PFSK-1 (cell line): ENCODE data around the gene MAPK8IP1.

Experiments used
- FOXP2 ChIP-seq: optimal IDR thresholded peaks from 2 replicates; pipeline ENCODE3; 2011; ENCODE audit warnings: borderline replicate concordance, control low read depth, inconsistent platforms; ENCODE audit not compliant: insufficient read depth; ENCODE audit errors: extremely low read length, extremely low read depth
- POLR2AphosphoS5 ChIP-seq: IDR thresholded peaks from 2 replicates; pipeline ENCODE4 v1.6.1; 2012; ENCODE audit warnings: low read depth, mild to moderate bottlenecking, control low read depth, low read length, moderate library complexity
- SIN3A ChIP-seq: IDR thresholded peaks from 2 replicates; pipeline ENCODE4 v1.6.1; 2012; ENCODE audit warnings: mild to moderate bottlenecking, low read length, moderate library complexity, borderline replicate concordance; ENCODE audit not compliant: insufficient read depth
- TAF1 ChIP-seq: IDR thresholded peaks from 2 replicates; pipeline ENCODE4 v1.6.1; 2012; ENCODE audit warnings: low read length, control low read depth, borderline replicate concordance; ENCODE audit not compliant: insufficient read depth
- TF ChIP-seq, protein P1 (sequence below), 2 experiments: IDR thresholded peaks; 2 replicates each; pipeline versions ENCODE4 v1.6.1 to v1.8.0; 2011 to 2012; ENCODE audit warnings: low read depth in 2 of 2, low read length in 2 of 2, control low read depth in 1 of 2, inconsistent platforms in 1 of 2, mild to moderate bottlenecking in 1 of 2, moderate library complexity in 1 of 2; ENCODE audit not compliant: insufficient read depth in 1 of 2

MAPK8IP1 gene

GRCh38 chr11:45896422-45896984 lies 11.1 kb downstream of the MAPK8IP1 start:
- TF ChIP-seq SIN3A, result no peak
- TF ChIP-seq, protein P1, sequence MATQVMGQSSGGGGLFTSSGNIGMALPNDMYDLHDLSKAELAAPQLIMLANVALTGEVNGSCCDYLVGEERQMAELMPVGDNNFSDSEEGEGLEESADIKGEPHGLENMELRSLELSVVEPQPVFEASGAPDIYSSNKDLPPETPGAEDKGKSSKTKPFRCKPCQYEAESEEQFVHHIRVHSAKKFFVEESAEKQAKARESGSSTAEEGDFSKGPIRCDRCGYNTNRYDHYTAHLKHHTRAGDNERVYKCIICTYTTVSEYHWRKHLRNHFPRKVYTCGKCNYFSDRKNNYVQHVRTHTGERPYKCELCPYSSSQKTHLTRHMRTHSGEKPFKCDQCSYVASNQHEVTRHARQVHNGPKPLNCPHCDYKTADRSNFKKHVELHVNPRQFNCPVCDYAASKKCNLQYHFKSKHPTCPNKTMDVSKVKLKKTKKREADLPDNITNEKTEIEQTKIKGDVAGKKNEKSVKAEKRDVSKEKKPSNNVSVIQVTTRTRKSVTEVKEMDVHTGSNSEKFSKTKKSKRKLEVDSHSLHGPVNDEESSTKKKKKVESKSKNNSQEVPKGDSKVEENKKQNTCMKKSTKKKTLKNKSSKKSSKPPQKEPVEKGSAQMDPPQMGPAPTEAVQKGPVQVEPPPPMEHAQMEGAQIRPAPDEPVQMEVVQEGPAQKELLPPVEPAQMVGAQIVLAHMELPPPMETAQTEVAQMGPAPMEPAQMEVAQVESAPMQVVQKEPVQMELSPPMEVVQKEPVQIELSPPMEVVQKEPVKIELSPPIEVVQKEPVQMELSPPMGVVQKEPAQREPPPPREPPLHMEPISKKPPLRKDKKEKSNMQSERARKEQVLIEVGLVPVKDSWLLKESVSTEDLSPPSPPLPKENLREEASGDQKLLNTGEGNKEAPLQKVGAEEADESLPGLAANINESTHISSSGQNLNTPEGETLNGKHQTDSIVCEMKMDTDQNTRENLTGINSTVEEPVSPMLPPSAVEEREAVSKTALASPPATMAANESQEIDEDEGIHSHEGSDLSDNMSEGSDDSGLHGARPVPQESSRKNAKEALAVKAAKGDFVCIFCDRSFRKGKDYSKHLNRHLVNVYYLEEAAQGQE (IDR thresholded peaks at IDR 0.05; ENCODE audit: insufficient read depth in 1 of 2, low read depth in 2 of 2, low read length in 2 of 2), result peak; percentile 58 to 79; a peak in 3 of 4 replicates

DNA sequence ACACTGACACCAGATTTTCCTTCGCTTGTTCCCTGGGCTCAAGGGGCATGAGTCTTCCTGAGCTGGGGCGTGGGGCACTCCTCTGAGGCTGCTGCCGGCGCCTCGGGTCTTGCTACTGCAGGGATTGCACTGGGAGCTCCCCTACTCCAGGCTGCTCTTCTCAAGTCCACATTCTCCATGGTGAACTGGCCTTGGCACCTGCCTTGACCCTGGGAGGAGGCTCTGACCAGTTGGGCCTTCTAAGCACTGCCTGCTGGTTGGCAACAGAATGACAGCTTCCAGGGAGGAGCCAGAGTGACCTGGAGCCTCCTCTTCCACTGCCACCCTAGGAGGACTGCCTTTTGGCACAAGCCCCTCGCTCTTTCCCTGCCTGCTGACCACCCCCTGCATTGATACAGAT lies 12.1 kb downstream of the MAPK8IP1 start:
- TF ChIP-seq TAF1 (no peak), FOXP2 (no peak), SIN3A (no peak), POLR2AphosphoS5 (no peak)
- TF ChIP-seq, protein P1 (IDR thresholded peaks at IDR 0.05; ENCODE audit: insufficient read depth in 1 of 2, low read depth in 2 of 2, low read length in 2 of 2), result no peak

DNA sequence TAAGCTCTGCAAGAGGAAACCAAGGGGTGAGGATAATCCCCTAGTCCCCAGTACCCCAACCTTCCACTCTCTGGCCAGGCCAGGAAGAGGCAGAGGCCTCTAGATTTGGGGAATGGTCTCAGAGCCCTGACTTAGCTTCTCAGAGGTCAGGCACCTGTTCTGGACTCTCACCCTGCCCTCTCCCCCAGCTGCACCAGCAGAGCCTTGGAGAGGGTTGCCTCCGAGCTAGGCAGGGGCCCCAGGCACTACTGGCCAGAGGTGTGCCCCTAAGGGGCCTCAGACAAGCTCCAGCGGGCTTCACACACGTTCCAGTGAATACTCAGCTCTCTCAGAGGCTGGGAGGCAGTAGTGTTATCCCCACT lies 13.6 kb downstream of the MAPK8IP1 start:
- TF ChIP-seq, protein P1 (IDR thresholded peaks at IDR 0.05; ENCODE audit: insufficient read depth in 1 of 2, low read depth in 2 of 2, low read length in 2 of 2), result no peak
- TF ChIP-seq SIN3A, result no peak

DNA sequence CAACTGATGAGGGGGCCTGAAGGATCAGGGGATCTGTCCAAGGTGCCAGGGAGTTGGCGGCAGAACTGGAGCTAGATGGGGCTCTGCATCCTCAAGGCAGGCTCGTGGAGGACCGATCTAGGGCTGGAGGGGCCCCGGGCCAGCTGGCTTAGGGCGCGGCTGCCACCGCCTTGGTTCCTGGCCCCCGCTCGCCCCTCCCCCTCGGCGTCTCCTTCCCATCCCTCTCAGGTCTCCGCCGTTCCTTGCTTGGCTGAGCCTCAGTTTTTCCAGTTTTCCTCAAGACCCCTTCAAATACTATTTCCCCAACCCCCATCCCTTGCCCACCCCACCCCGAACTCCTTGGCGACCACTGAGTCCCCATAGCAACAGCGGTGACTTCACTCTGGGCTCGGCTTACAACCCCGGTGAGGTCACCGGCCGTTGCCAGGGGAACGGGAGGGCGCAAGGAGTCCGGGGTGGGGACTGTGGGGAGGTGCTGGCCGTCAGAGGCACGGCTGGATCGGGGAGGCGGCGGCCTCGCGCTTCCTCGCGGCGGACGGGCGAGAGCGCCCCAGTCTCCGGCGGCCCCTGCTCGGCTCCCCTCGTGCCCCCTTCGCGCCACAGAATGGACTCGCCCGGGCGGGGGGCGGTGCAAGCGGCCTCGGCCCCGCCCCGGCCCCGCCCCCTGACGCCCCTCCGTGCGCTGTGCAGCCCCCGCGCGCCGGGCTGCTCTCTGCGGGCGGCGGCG lies 14.2 kb downstream of the MAPK8IP1 start:
- TF ChIP-seq SIN3A (0 out of 2 replicates have a peak, but pooled peaks have one; percentile 55), TAF1 (no peak)
- TF ChIP-seq, protein P1 (IDR thresholded peaks at IDR 0.05; ENCODE audit: insufficient read depth in 1 of 2, low read depth in 2 of 2, low read length in 2 of 2), result peak; percentile 95 to 97
